SH-SY5Y (cell line): Measurements from ENCODE around the gene NPL.

Experiments used
- GATA2 ChIP-seq: IDR thresholded peaks from 2 replicates; pipeline ENCODE4 v1.6.1; 2011; ENCODE audit warnings: mild to moderate bottlenecking, low read depth, low read length
- GATA3 ChIP-seq: IDR thresholded peaks from 2 replicates; pipeline ENCODE4 v1.6.1; 2011; ENCODE audit warnings: low read depth, mild to moderate bottlenecking, low read length, moderate library complexity

DNA sequence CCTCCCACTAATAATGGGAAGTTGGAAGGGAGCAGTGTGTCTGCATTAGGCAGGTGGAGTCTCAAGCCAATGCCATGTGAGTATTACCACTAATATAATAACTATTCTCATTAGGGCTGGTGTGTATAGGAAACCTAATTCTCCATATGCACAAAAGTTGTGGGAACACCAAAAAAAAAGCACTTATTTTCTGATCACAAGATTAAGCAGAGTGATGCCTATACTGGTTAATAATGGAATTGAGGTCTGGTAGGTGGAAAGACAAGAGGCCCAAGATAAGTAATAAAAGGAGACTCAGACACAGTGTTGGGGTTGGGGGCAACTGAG lies 7.0 kb upstream of the NPL start:
- no peak for TF ChIP-seq GATA3
- TF ChIP-seq GATA2: no peak
